NT2/D1 (cell line): Measurements from ENCODE around the gene IL20.

Experiments
- DNase-seq: peaks from one replicate; pipeline ENCODE4 v3.0.0-alpha.2; 2011; ENCODE audit warnings: low read depth, low spot score
- H3K27me3 ChIP-seq: 2 replicates; pipeline ENCODE4 v1.6.0; 2011; ENCODE audit warnings: mild to moderate bottlenecking; ENCODE audit not compliant: insufficient read length, insufficient read depth
- H3K36me3 ChIP-seq: 2 replicates; pipeline ENCODE4 v1.6.1; 2011; ENCODE audit warnings: mild to moderate bottlenecking, low read length, mixed read lengths; ENCODE audit not compliant: insufficient read depth, insufficient read length
- H3K4me1 ChIP-seq: 2 replicates; pipeline ENCODE4 v1.5.1; 2011; ENCODE audit not compliant: insufficient read depth, insufficient read length
- H3K4me3 ChIP-seq: 2 replicates; pipeline ENCODE4 v1.5.1; 2011; ENCODE audit warnings: low read depth; ENCODE audit not compliant: insufficient read length
- H3K9ac ChIP-seq: 2 replicates; pipeline ENCODE4 v1.6.0; 2011; ENCODE audit warnings: low read depth; ENCODE audit not compliant: insufficient read length
- H3K9me3 ChIP-seq: 2 replicates; pipeline ENCODE4 v1.5.1; 2011; ENCODE audit warnings: mild to moderate bottlenecking, low read length; ENCODE audit not compliant: insufficient read depth
- SUZ12 ChIP-seq: IDR thresholded peaks from 2 replicates; pipeline ENCODE4 v1.6.1; 2011; ENCODE audit not compliant: insufficient read length, insufficient read depth; ENCODE audit errors: extremely low read depth
- YY1 ChIP-seq: IDR thresholded peaks from 2 replicates; pipeline ENCODE4 v1.6.1; 2011; ENCODE audit not compliant: insufficient read length, insufficient read depth
- ZNF274 ChIP-seq: IDR thresholded peaks from 2 replicates; pipeline ENCODE4 v1.6.1; 2011; ENCODE audit warnings: mild to moderate bottlenecking, low read depth, low read length

The IL20 gene

GRCh38 chr1:206855859-206856258 is 9.6 kb upstream of the IL20 start:
- Histone ChIP-seq H3K9me3 (no peaks in the 10 kb centered on the region), H3K36me3 (no peaks in the 10 kb centered on the region), H3K4me1 (no peaks in the 10 kb centered on the region), H3K27me3 (no peaks in the 10 kb centered on the region), H3K9ac (no peak overlapping the region), H3K4me3 (no peak overlapping the region)
- no peak for DNase-seq
- TF ChIP-seq YY1 (no peak), SUZ12 (no peak), ZNF274 (no peak)

- DNase-seq = no peak
- H3K4me3 ChIP-seq = no peak overlapping the region
- no peaks in the 10 kb centered on the region for H3K9me3 ChIP-seq
- no peak for TF ChIP-seq YY1
- TF ChIP-seq SUZ12 = no peak
- H3K9ac ChIP-seq = no peak overlapping the region
- H3K4me1 ChIP-seq = no peaks in the 10 kb centered on the region
- no peaks in the 10 kb centered on the region for H3K36me3 ChIP-seq
- no peaks in the 10 kb centered on the region for H3K27me3 ChIP-seq
Measured at GRCh38 chr1:206856674-206857464, 8.6 kb upstream of the IL20 start.

- H3K27me3 ChIP-seq = no peaks in the 10 kb centered on the region
- H3K4me1 ChIP-seq = no peaks in the 10 kb centered on the region
Measured at GRCh38 chr1:206859082-206859521, 6.3 kb upstream of the IL20 start.

GRCh38 chr1:206860165-206860564 is 5.3 kb upstream of the IL20 start:
- H3K9ac ChIP-seq = no peak overlapping the region
- TF ChIP-seq ZNF274 = no peak
- TF ChIP-seq SUZ12 = no peak
- no peak for TF ChIP-seq YY1
- no peaks in the 10 kb centered on the region for H3K4me1 ChIP-seq
- no peak overlapping the region for H3K4me3 ChIP-seq
- DNase-seq = no peak
- no peaks in the 10 kb centered on the region for H3K36me3 ChIP-seq
- H3K27me3 ChIP-seq = no peaks in the 10 kb centered on the region
- H3K9me3 ChIP-seq = no peaks in the 10 kb centered on the region

More at GRCh38 chr1:206859082-206859521, 6.3 kb upstream of the IL20 start:
- Histone ChIP-seq H3K36me3 (no peaks in the 10 kb centered on the region), H3K9me3 (no peaks in the 10 kb centered on the region), H3K4me3 (no peak overlapping the region), H3K9ac (no peak overlapping the region)
- no peak for DNase-seq
- TF ChIP-seq SUZ12 = no peak
- no peak for TF ChIP-seq YY1
- TF ChIP-seq ZNF274 = no peak

GRCh38 chr1:206863266-206863665 is 2.2 kb upstream of the IL20 start:
- Histone ChIP-seq H3K9me3 (no peaks in the 10 kb centered on the region), H3K4me3 (no peak overlapping the region), H3K9ac (no peak overlapping the region), H3K27me3 (no peaks in the 10 kb centered on the region), H3K36me3 (no peaks in the 10 kb centered on the region), H3K4me1 (no peaks in the 10 kb centered on the region)
- TF ChIP-seq ZNF274 (no peak), SUZ12 (no peak), YY1 (no peak)
- no peak for DNase-seq

- Histone ChIP-seq H3K4me3 (no peak overlapping the region), H3K4me1 (no peaks in the 10 kb centered on the region), H3K27me3 (no peaks in the 10 kb centered on the region), H3K9me3 (no peaks in the 10 kb centered on the region), H3K9ac (no peak overlapping the region), H3K36me3 (no peaks in the 10 kb centered on the region)
- TF ChIP-seq SUZ12 = no peak
- TF ChIP-seq YY1 = no peak
- TF ChIP-seq ZNF274 = no peak
- no peak for DNase-seq
Measured at GRCh38 chr1:206866062-206866461, 639 bp downstream of the IL20 start.

- H3K27me3 ChIP-seq = no peaks in the 10 kb centered on the region
- TF ChIP-seq SUZ12 (no peak), YY1 (no peak), ZNF274 (no peak)
- H3K9ac ChIP-seq = no peak overlapping the region
- H3K4me1 ChIP-seq = no peaks in the 10 kb centered on the region
- H3K4me3 ChIP-seq = no peak overlapping the region
- no peaks in the 10 kb centered on the region for H3K9me3 ChIP-seq
- no peak for DNase-seq
- no peaks in the 10 kb centered on the region for H3K36me3 ChIP-seq
Measured at GRCh38 chr1:206867239-206867638, 1.8 kb downstream of the IL20 start.
